HEK293 (cell line): Measurements from ENCODE around the gene BTBD7.

Source experiments
- CTCF ChIA-PET: fragments of 350-600 bp; formaldehyde crosslinking; extraction: SDS; loops from one replicate; lab custom pipeline; 2021; ENCODE audit warnings: antibody characterized with exemption; lab: Yijun Ruan, JAX
- POLR2A ChIA-PET: fragments of 300-600 bp; formaldehyde crosslinking; extraction: SDS; loops from one replicate; lab custom pipeline; 2020; ENCODE audit warnings: antibody characterized with exemption, inconsistent platforms; lab: Yijun Ruan, JAX
- H3K27ac ChIP-seq: fragments of 200-500 bp; sonication (Bioruptor generic); 2 replicates; pipeline ENCODE4 v1.5.1; 2014; ENCODE audit warnings: low read depth, low read length, control low read depth, inconsistent platforms; ENCODE audit errors: extremely low read depth
- H3K36me3 ChIP-seq, 2 experiments: fragments of 200-500 bp in 1 of 2; sonication (Bioruptor generic) in 1 of 2; 1 replicate in 1 of 2; 2 replicates in 1 of 2; pipeline ENCODE4 v1.5.1; 2014 to 2017; ENCODE audit warnings: inconsistent platforms in 2 of 2, low read length in 2 of 2; ENCODE audit not compliant: control insufficient read depth in 2 of 2, insufficient read depth in 1 of 2
- H3K4me1 ChIP-seq: fragments of 200-500 bp; sonication (Bioruptor generic); 2 replicates; pipeline ENCODE4 v1.5.1; 2014; ENCODE audit warnings: mild to moderate bottlenecking, low read length, inconsistent platforms; ENCODE audit not compliant: control insufficient read depth, insufficient read depth
- H3K4me3 ChIP-seq: 2 replicates; pipeline ENCODE4 v1.5.1; 2011; ENCODE audit warnings: low read depth, mild to moderate bottlenecking, control low read depth, low read length, moderate library complexity
- H3K9me3 ChIP-seq: fragments of 200-500 bp; sonication (Bioruptor generic); 2 replicates; pipeline ENCODE4 v1.5.1; 2014; ENCODE audit warnings: low read depth, low read length, inconsistent platforms; ENCODE audit not compliant: control insufficient read depth, insufficient read depth
- FEZF1 ChIP-seq: fragments of 450-650 bp; formaldehyde crosslinking; IDR thresholded peaks from 2 replicates; pipeline ENCODE4 v1.5.1; 2016; ENCODE audit warnings: missing biosample characterization, missing genetic modification characterization
- GLIS1 ChIP-seq: fragments of 450-650 bp; formaldehyde crosslinking; IDR thresholded peaks from 2 replicates; pipeline ENCODE4 v1.5.1; 2016; ENCODE audit warnings: missing biosample characterization, missing genetic modification characterization
- GLIS2 ChIP-seq: fragments of 450-650 bp; formaldehyde crosslinking; IDR thresholded peaks from 2 replicates; pipeline ENCODE4 v1.5.1; 2016; ENCODE audit warnings: missing biosample characterization, missing genetic modification characterization
- KLF7 ChIP-seq: fragments of 450-650 bp; formaldehyde crosslinking; IDR thresholded peaks from 2 replicates; pipeline ENCODE4 v1.5.1; 2016; ENCODE audit warnings: missing biosample characterization, missing genetic modification characterization, borderline replicate concordance
- MZF1 ChIP-seq: fragments of 450-650 bp; formaldehyde crosslinking; IDR thresholded peaks from 2 replicates; pipeline ENCODE4 v1.5.1; 2017; ENCODE audit warnings: missing biosample characterization, missing genetic modification characterization, borderline replicate concordance
- SP7 ChIP-seq: fragments of 450-650 bp; formaldehyde crosslinking; IDR thresholded peaks from 2 replicates; pipeline ENCODE4 v1.5.1; 2016; ENCODE audit warnings: missing biosample characterization, missing genetic modification characterization
- TRIM28 ChIP-seq: IDR thresholded peaks from 2 replicates; pipeline ENCODE4 v1.6.1; 2011; ENCODE audit warnings: low read length, control low read depth, borderline replicate concordance
- ZBTB17 ChIP-seq: fragments of 450-650 bp; formaldehyde crosslinking; IDR thresholded peaks from 2 replicates; pipeline ENCODE4 v1.5.1; 2016; ENCODE audit warnings: missing biosample characterization, missing genetic modification characterization
- ZNF157 ChIP-seq: fragments of 450-650 bp; formaldehyde crosslinking; IDR thresholded peaks from 2 replicates; pipeline ENCODE4 v1.5.1; 2016; ENCODE audit warnings: missing biosample characterization, missing genetic modification characterization
- ZNF202 ChIP-seq: fragments of 450-650 bp; formaldehyde crosslinking; IDR thresholded peaks from 2 replicates; pipeline ENCODE4 v1.5.1; 2016; ENCODE audit warnings: missing biosample characterization, missing genetic modification characterization, borderline replicate concordance
- ZNF324 ChIP-seq: fragments of 450-650 bp; formaldehyde crosslinking; IDR thresholded peaks from 2 replicates; pipeline ENCODE4 v1.5.1; 2016; ENCODE audit warnings: missing biosample characterization, missing genetic modification characterization
- ZNF366 ChIP-seq: fragments of 450-650 bp; formaldehyde crosslinking; conservative IDR thresholded peaks from 2 replicates; pipeline ENCODE4 v1.5.1; 2016; ENCODE audit warnings: missing biosample characterization, missing genetic modification characterization
- ZNF416 ChIP-seq: fragments of 450-650 bp; formaldehyde crosslinking; IDR thresholded peaks from 2 replicates; pipeline ENCODE4 v1.5.1; 2016; ENCODE audit warnings: missing biosample characterization, missing genetic modification characterization
- ZNF558 ChIP-seq: fragments of 450-650 bp; formaldehyde crosslinking; IDR thresholded peaks from 2 replicates; pipeline ENCODE4 v1.5.1; 2016; ENCODE audit warnings: missing biosample characterization, missing genetic modification characterization
- ZNF600 ChIP-seq: fragments of 450-650 bp; formaldehyde crosslinking; IDR thresholded peaks from 2 replicates; pipeline ENCODE4 v1.5.1; 2016; ENCODE audit warnings: missing biosample characterization, missing genetic modification characterization
- ZNF623 ChIP-seq: fragments of 450-650 bp; formaldehyde crosslinking; IDR thresholded peaks from 2 replicates; pipeline ENCODE4 v1.5.1; 2016; ENCODE audit warnings: missing biosample characterization, missing genetic modification characterization
- ZNF629 ChIP-seq: fragments of 450-650 bp; formaldehyde crosslinking; IDR thresholded peaks from 2 replicates; pipeline ENCODE4 v1.5.1; 2017; ENCODE audit warnings: missing biosample characterization, missing genetic modification characterization
- ZXDB ChIP-seq: fragments of 450-650 bp; formaldehyde crosslinking; IDR thresholded peaks from 2 replicates; pipeline ENCODE4 v1.5.1; 2016; ENCODE audit warnings: missing biosample characterization, missing genetic modification characterization
- TF ChIP-seq, protein P1 (sequence below): fragments of 450-650 bp; formaldehyde crosslinking; IDR thresholded peaks from 2 replicates; pipeline ENCODE4 v1.5.1; 2017; ENCODE audit warnings: missing biosample characterization, missing genetic modification characterization
- TF ChIP-seq, protein P2 (sequence below): fragments of 450-650 bp; formaldehyde crosslinking; IDR thresholded peaks from 2 replicates; pipeline ENCODE4 v1.5.1; 2016; ENCODE audit warnings: missing biosample characterization, missing genetic modification characterization
- TF ChIP-seq, protein P3 (sequence below): fragments of 450-650 bp; formaldehyde crosslinking; IDR thresholded peaks from 2 replicates; pipeline ENCODE4 v1.5.1; 2016; ENCODE audit warnings: missing biosample characterization, missing genetic modification characterization
- TF ChIP-seq, protein P4 (sequence below): fragments of 450-650 bp; formaldehyde crosslinking; IDR thresholded peaks from 2 replicates; pipeline ENCODE4 v1.5.1; 2017; ENCODE audit warnings: missing biosample characterization, mild to moderate bottlenecking, missing genetic modification characterization, moderate library complexity
- TF ChIP-seq, protein P5 (sequence below): fragments of 450-650 bp; IDR thresholded peaks from 2 replicates; pipeline ENCODE4 v1.5.1; 2018; ENCODE audit warnings: missing biosample characterization, mild to moderate bottlenecking, missing genetic modification characterization
- TF ChIP-seq, protein P6 (sequence below): fragments of 450-650 bp; formaldehyde crosslinking; IDR thresholded peaks from 2 replicates; pipeline ENCODE4 v1.5.1; 2017; ENCODE audit warnings: missing biosample characterization, missing genetic modification characterization

BTBD7 gene

DNA sequence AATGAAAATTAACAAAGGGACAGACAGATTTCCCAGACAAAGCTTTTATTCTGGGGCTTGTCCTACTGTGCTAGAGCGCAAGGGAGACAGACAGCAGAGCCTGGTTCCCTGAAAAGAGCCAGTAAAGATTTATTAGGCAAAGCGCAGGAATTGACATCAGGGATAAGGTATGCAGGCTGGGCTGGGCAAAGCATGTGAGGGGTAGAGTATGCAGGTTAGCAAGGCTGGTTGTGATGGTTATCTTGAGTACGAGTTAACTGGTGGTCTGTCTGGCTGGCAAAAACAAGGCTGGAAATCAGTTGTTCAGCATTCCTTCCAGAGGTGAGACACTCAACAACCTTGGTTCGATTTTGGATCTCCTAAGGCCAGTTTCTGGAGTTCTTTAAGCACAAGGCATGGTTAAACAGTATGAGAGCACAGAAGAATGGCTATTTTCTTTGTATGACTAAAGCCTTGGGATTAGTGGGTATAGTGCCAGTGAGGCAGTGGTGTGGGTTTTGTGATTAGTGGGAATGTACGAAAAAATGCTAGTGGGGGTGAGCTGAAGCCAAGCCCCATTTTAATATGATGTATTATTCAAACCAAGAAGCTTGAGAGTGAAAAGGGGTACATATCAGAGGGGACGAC, 30.9 kb downstream of the BTBD7 start:
- CTCF ChIA-PET = no interaction called here

More for the DNA sequence above, 30.9 kb downstream of the BTBD7 start:
- Histone ChIP-seq H3K4me1 (peaks cover 21% of the 10 kb centered on the region), H3K36me3 (no peaks in the 10 kb centered on the region), H3K27ac (no peak overlapping the region), H3K4me3 (no peak overlapping the region), H3K9me3 (no peaks in the 10 kb centered on the region)
- POLR2A ChIA-PET = no interaction called here
- TF ChIP-seq TRIM28 = no peak
- TF ChIP-seq ZNF558 (tag by site-specific recombination) = no peak
- TF ChIP-seq ZXDB (tag by site-specific recombination) = no peak
- TF ChIP-seq ZNF202 (tag by site-specific recombination) = no peak
- no peak for TF ChIP-seq ZNF157 (tag by site-specific recombination)
- TF ChIP-seq GLIS2 (tag by site-specific recombination) = no peak
- TF ChIP-seq, protein P1, sequence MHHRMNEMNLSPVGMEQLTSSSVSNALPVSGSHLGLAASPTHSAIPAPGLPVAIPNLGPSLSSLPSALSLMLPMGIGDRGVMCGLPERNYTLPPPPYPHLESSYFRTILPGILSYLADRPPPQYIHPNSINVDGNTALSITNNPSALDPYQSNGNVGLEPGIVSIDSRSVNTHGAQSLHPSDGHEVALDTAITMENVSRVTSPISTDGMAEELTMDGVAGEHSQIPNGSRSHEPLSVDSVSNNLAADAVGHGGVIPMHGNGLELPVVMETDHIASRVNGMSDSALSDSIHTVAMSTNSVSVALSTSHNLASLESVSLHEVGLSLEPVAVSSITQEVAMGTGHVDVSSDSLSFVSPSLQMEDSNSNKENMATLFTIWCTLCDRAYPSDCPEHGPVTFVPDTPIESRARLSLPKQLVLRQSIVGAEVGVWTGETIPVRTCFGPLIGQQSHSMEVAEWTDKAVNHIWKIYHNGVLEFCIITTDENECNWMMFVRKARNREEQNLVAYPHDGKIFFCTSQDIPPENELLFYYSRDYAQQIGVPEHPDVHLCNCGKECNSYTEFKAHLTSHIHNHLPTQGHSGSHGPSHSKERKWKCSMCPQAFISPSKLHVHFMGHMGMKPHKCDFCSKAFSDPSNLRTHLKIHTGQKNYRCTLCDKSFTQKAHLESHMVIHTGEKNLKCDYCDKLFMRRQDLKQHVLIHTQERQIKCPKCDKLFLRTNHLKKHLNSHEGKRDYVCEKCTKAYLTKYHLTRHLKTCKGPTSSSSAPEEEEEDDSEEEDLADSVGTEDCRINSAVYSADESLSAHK = no peak
- TF ChIP-seq, protein P2, sequence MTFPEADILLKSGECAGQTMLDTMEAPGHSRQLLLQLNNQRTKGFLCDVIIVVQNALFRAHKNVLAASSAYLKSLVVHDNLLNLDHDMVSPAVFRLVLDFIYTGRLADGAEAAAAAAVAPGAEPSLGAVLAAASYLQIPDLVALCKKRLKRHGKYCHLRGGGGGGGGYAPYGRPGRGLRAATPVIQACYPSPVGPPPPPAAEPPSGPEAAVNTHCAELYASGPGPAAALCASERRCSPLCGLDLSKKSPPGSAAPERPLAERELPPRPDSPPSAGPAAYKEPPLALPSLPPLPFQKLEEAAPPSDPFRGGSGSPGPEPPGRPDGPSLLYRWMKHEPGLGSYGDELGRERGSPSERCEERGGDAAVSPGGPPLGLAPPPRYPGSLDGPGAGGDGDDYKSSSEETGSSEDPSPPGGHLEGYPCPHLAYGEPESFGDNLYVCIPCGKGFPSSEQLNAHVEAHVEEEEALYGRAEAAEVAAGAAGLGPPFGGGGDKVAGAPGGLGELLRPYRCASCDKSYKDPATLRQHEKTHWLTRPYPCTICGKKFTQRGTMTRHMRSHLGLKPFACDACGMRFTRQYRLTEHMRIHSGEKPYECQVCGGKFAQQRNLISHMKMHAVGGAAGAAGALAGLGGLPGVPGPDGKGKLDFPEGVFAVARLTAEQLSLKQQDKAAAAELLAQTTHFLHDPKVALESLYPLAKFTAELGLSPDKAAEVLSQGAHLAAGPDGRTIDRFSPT (tag by site-specific recombination) = peak; percentile 59; the same call in 1 of the 2 replicates
- no peak for TF ChIP-seq KLF7
- TF ChIP-seq GLIS1 (tag by site-specific recombination) = 0 out of 2 replicates have a peak, but pooled peaks have one; percentile 29
- TF ChIP-seq ZNF324 (tag by site-specific recombination) = no peak
- no peak for TF ChIP-seq FEZF1 (tag by site-specific recombination)
- 0 out of 2 replicates have a peak, but pooled peaks have one; percentile 30 for TF ChIP-seq ZNF629 (tag by site-specific recombination)
- TF ChIP-seq SP7 (tag by site-specific recombination) = 0 out of 2 replicates have a peak, but pooled peaks have one; percentile 18
- peak; percentile 78 for TF ChIP-seq ZNF600 (tag by site-specific recombination)
- TF ChIP-seq ZNF623 (tag by site-specific recombination) = no peak
- TF ChIP-seq ZNF416 (tag by site-specific recombination) = no peak
- TF ChIP-seq, protein P3, sequence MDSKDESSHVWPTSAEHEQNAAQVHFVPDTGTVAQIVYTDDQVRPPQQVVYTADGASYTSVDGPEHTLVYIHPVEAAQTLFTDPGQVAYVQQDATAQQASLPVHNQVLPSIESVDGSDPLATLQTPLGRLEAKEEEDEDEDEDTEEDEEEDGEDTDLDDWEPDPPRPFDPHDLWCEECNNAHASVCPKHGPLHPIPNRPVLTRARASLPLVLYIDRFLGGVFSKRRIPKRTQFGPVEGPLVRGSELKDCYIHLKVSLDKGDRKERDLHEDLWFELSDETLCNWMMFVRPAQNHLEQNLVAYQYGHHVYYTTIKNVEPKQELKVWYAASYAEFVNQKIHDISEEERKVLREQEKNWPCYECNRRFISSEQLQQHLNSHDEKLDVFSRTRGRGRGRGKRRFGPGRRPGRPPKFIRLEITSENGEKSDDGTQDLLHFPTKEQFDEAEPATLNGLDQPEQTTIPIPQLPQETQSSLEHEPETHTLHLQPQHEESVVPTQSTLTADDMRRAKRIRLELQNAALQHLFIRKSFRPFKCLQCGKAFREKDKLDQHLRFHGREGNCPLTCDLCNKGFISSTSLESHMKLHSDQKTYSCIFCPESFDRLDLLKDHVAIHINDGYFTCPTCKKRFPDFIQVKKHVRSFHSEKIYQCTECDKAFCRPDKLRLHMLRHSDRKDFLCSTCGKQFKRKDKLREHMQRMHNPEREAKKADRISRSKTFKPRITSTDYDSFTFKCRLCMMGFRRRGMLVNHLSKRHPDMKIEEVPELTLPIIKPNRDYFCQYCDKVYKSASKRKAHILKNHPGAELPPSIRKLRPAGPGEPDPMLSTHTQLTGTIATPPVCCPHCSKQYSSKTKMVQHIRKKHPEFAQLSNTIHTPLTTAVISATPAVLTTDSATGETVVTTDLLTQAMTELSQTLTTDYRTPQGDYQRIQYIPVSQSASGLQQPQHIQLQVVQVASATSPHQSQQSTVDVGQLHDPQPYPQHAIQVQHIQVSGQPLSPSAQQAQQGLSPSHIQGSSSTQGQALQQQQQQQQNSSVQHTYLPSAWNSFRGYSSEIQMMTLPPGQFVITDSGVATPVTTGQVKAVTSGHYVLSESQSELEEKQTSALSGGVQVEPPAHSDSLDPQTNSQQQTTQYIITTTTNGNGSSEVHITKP (tag by site-specific recombination) = peak; percentile 42; the same call in 1 of the 2 replicates
- TF ChIP-seq, protein P4, sequence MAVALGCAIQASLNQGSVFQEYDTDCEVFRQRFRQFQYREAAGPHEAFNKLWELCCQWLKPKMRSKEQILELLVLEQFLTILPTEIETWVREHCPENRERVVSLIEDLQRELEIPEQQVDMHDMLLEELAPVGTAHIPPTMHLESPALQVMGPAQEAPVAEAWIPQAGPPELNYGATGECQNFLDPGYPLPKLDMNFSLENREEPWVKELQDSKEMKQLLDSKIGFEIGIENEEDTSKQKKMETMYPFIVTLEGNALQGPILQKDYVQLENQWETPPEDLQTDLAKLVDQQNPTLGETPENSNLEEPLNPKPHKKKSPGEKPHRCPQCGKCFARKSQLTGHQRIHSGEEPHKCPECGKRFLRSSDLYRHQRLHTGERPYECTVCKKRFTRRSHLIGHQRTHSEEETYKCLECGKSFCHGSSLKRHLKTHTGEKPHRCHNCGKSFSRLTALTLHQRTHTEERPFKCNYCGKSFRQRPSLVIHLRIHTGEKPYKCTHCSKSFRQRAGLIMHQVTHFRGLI (tag by site-specific recombination) = peak; percentile 53; the same call in 1 of the 2 replicates
- peak; percentile 95 for TF ChIP-seq ZBTB17 (tag by site-specific recombination)
- TF ChIP-seq, protein P5, sequence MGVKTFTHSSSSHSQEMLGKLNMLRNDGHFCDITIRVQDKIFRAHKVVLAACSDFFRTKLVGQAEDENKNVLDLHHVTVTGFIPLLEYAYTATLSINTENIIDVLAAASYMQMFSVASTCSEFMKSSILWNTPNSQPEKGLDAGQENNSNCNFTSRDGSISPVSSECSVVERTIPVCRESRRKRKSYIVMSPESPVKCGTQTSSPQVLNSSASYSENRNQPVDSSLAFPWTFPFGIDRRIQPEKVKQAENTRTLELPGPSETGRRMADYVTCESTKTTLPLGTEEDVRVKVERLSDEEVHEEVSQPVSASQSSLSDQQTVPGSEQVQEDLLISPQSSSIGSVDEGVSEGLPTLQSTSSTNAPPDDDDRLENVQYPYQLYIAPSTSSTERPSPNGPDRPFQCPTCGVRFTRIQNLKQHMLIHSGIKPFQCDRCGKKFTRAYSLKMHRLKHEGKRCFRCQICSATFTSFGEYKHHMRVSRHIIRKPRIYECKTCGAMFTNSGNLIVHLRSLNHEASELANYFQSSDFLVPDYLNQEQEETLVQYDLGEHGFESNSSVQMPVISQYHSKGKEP = 0 out of 2 replicates have a peak, but pooled peaks have one; percentile 20
- no peak for TF ChIP-seq MZF1 (tag by site-specific recombination)
- TF ChIP-seq ZNF366 (tag by site-specific recombination) = peak; percentile 40
- TF ChIP-seq, protein P6, sequence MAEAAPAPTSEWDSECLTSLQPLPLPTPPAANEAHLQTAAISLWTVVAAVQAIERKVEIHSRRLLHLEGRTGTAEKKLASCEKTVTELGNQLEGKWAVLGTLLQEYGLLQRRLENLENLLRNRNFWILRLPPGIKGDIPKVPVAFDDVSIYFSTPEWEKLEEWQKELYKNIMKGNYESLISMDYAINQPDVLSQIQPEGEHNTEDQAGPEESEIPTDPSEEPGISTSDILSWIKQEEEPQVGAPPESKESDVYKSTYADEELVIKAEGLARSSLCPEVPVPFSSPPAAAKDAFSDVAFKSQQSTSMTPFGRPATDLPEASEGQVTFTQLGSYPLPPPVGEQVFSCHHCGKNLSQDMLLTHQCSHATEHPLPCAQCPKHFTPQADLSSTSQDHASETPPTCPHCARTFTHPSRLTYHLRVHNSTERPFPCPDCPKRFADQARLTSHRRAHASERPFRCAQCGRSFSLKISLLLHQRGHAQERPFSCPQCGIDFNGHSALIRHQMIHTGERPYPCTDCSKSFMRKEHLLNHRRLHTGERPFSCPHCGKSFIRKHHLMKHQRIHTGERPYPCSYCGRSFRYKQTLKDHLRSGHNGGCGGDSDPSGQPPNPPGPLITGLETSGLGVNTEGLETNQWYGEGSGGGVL (tag by site-specific recombination) = no peak
